ENCODE results near the gene OSBPL10. TPM values are rescaled to one million over a fixed set of nuclear protein-coding genes. Genes with fewer than 3 reads are reported as not detected.

The OSBPL10 gene
- total and polyA plus RNA-seq, 2 donors (not counting 1 experiment from before 2014, with no cell fraction given), result 88.5 to 310 TPM

DNA sequence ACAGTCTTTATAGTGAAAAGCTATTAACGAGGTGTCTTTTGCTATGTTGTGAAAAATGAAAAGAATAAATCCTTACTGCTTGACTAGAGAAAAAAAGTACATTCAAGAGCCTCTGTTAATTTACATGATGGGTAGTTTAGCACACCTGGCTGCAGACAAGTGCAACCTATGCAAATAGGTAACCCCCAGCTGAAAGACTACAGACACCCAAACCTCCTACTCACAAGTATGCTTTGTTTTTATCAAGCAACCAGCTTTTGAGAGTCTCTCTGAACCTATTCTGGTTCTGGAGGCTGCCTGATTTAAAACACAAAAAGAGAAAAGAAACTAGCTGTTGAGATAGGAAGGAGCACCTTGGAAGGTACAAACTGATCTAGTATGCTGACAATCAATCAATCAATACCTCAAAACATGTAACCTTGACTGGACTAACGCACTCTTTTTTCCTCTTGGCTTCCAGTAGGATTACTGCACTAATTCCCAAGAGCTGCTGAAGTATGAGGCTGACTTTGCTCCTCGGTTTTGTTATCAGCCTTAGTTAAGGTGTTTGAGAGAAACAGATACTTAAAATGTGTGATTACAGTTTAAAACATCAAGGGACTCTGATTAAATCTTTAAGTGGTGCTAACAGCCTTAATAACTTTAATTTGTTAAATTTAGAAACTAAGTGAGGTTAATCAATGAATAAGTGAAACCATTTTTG is 63.6 kb downstream of the OSBPL10 start:
- intact Hi-C loops (cut with micrococcal nuclease), result loop anchor here (1.0 to 10.0 kb wide), 8 partner anchors 10 to 383 kb away; partner anchors contain the start of genes GPD1L, OSBPL10, STT3B and ZNF860
- TF ChIP-seq, protein P1, sequence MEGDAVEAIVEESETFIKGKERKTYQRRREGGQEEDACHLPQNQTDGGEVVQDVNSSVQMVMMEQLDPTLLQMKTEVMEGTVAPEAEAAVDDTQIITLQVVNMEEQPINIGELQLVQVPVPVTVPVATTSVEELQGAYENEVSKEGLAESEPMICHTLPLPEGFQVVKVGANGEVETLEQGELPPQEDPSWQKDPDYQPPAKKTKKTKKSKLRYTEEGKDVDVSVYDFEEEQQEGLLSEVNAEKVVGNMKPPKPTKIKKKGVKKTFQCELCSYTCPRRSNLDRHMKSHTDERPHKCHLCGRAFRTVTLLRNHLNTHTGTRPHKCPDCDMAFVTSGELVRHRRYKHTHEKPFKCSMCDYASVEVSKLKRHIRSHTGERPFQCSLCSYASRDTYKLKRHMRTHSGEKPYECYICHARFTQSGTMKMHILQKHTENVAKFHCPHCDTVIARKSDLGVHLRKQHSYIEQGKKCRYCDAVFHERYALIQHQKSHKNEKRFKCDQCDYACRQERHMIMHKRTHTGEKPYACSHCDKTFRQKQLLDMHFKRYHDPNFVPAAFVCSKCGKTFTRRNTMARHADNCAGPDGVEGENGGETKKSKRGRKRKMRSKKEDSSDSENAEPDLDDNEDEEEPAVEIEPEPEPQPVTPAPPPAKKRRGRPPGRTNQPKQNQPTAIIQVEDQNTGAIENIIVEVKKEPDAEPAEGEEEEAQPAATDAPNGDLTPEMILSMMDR (IDR thresholded peaks at IDR 0.05), result no peak
- no peak for TF ChIP-seq EZH2 (IDR thresholded peaks at IDR 0.05; ENCODE audit: borderline replicate concordance, insufficient read depth, low read depth, low read length, poor library complexity, severe bottlenecking)
- Mint-ChIP-seq H3K27me3 (no peaks in the 10 kb centered on the region), H3K27ac (peak overlapping the region; percentile 86), H3K4me1 (peaks cover 78% of the 10 kb centered on the region), H3K9me3 (ENCODE audit: insufficient read depth) (peaks cover 7% of the 10 kb centered on the region), H3K4me3 (peak overlapping the region; percentile 80)
- Histone ChIP-seq H4K20me1 (ENCODE audit: control insufficient read depth, insufficient read depth, low read length, poor library complexity, severe bottlenecking) (peaks cover 17% of the 10 kb centered on the region), H3K9me3 (ENCODE audit: control extremely low read depth in 1 of 3, control insufficient read depth in 2 of 3, insufficient read depth in 1 of 3, low read length in 2 of 3) (peaks cover 0 to 6% (median 4%) of the 10 kb centered on the region in 3 donors), H3K4me2 (replicated peaks; ENCODE audit: low read depth, low read length, poor library complexity, severe bottlenecking) (peak overlapping the region; percentile 68), H3K36me3 (replicated peaks in 1 of 2; ENCODE audit: control extremely low read depth in 1 of 2, control insufficient read depth in 1 of 2, extremely low read depth in 1 of 2, insufficient read depth in 2 of 2, low read length in 1 of 2) (peaks cover 9 to 32% of the 10 kb centered on the region in 2 experiments), H3K27me3 (replicated peaks in 1 of 4; ENCODE audit: control extremely low read depth in 1 of 4, control insufficient read depth in 3 of 4, insufficient read depth in 4 of 4, low read length in 3 of 4) (no peaks in the 10 kb centered on the region), H3K4me3 (ENCODE audit: control extremely low read depth in 1 of 5, extremely low read depth in 1 of 5, insufficient read depth in 1 of 5, low read depth in 2 of 5, low read length in 4 of 5) (peak overlapping the region in 2 of 5 experiments; percentile 16 to 51), H2AFZ (ENCODE audit: insufficient read depth, low read depth, low read length, poor library complexity, severe bottlenecking) (no peak overlapping the region), H3K27ac (ENCODE audit: low read length in 2 of 2) (peak overlapping the region; percentile 45 to 68), H3K9ac (ENCODE audit: low read length) (peak overlapping the region; percentile 45), H3K79me2 (ENCODE audit: control insufficient read depth, insufficient read depth, low read length) (peaks cover 90% of the 10 kb centered on the region), H3K4me1 (ENCODE audit: control insufficient read depth in 2 of 2, insufficient read depth in 2 of 2, low read length in 2 of 2) (peaks cover 38 to 50% of the 10 kb centered on the region in 2 donors)
- WGBS (ENCODE audit: insufficient coverage), result no CpG with 5 or more reads among the region's 3 CpGs
- ATAC-seq (ENCODE audit: low read depth) (peak; percentile 69), DNase-seq (peak; percentile 52)
- CTCF ChIA-PET, result interaction anchor here (0.8 to 2.0 kb wide), 8 partner anchors 9 to 112 kb away, joined by 3 to 6 read pairs (median 4); partner anchors contain the start of genes OSBPL10 and ZNF860
- POLR2A ChIA-PET, result interaction anchor here (0.6 to 2.2 kb wide), 4 partner anchors 19 to 92 kb away, joined by 3 to 6 read pairs (median 4); no protein-coding TSS in a partner anchor

GRCh38 chr3:31911643-31912042 is 69.4 kb downstream of the OSBPL10 start:
- Histone ChIP-seq H3K9ac (ENCODE audit: low read length) (no peak overlapping the region), H2AFZ (ENCODE audit: insufficient read depth, low read depth, low read length, poor library complexity, severe bottlenecking) (no peak overlapping the region), H3K4me1 (ENCODE audit: control insufficient read depth in 2 of 2, insufficient read depth in 2 of 2, low read length in 2 of 2) (peaks cover 49 to 51% of the 10 kb centered on the region in 2 donors), H3K4me3 (ENCODE audit: control extremely low read depth in 1 of 5, extremely low read depth in 1 of 5, insufficient read depth in 1 of 5, low read depth in 2 of 5, low read length in 4 of 5) (no peak overlapping the region), H3K27ac (ENCODE audit: low read length in 2 of 2) (no peak overlapping the region), H3K4me2 (replicated peaks; ENCODE audit: low read depth, low read length, poor library complexity, severe bottlenecking) (no peak overlapping the region), H3K36me3 (replicated peaks in 1 of 2; ENCODE audit: control extremely low read depth in 1 of 2, control insufficient read depth in 1 of 2, extremely low read depth in 1 of 2, insufficient read depth in 2 of 2, low read length in 1 of 2) (peaks cover 0 to 15% of the 10 kb centered on the region in 2 experiments), H3K9me3 (ENCODE audit: control extremely low read depth in 1 of 3, control insufficient read depth in 2 of 3, insufficient read depth in 1 of 3, low read length in 2 of 3) (no peaks in the 10 kb centered on the region), H3K27me3 (replicated peaks in 1 of 4; ENCODE audit: control extremely low read depth in 1 of 4, control insufficient read depth in 3 of 4, insufficient read depth in 4 of 4, low read length in 3 of 4) (no peaks in the 10 kb centered on the region), H3K79me2 (ENCODE audit: control insufficient read depth, insufficient read depth, low read length) (peaks cover 100% of the 10 kb centered on the region), H4K20me1 (ENCODE audit: control insufficient read depth, insufficient read depth, low read length, poor library complexity, severe bottlenecking) (peaks cover 48% of the 10 kb centered on the region)
- DNase-seq (no peak), ATAC-seq (ENCODE audit: low read depth) (no peak)
- Mint-ChIP-seq H3K9me3 (ENCODE audit: insufficient read depth) (peaks cover 3% of the 10 kb centered on the region), H3K27ac (no peak overlapping the region), H3K4me1 (peaks cover 76% of the 10 kb centered on the region), H3K27me3 (no peaks in the 10 kb centered on the region), H3K4me3 (no peak overlapping the region)
- ChIA-PET CTCF (interaction anchor here (0.7 to 1.5 kb wide), 5 partner anchors 14 to 105 kb away, joined by 3 to 5 read pairs (median 3); no protein-coding TSS in a partner anchor), POLR2A (interaction anchor here (0.6 kb wide), 1 partner anchor 29 kb away, joined by 4 read pairs; no protein-coding TSS in a partner anchor)
- intact Hi-C loops (cut with micrococcal nuclease), result loop anchor here (10.0 kb wide), 1 partner anchor 377 kb away; the partner anchor contains the start of gene STT3B
- no CpG with 5 or more reads among the region's 3 CpGs for WGBS (ENCODE audit: insufficient coverage)
- TF ChIP-seq EZH2 (IDR thresholded peaks at IDR 0.05; ENCODE audit: borderline replicate concordance, insufficient read depth, low read depth, low read length, poor library complexity, severe bottlenecking), result no peak
- TF ChIP-seq, protein P1 (IDR thresholded peaks at IDR 0.05), result no peak

Measured in B cell (primary cell).